22Rv1 (cell line): ENCODE results near the gene TK1.

Experiments
- ZFX ChIP-seq: fragments of 450-650 bp; IDR thresholded peaks from 2 replicates; pipeline ENCODE4 v1.6.1; 2017; ENCODE audit warnings: antibody characterized with exemption, borderline replicate concordance
- TF ChIP-seq, protein P1 (sequence below): fragments of 450-650 bp; IDR thresholded peaks from 2 replicates; pipeline ENCODE4 v1.5.1; 2017; ENCODE audit warnings: mild to moderate bottlenecking

DNA sequence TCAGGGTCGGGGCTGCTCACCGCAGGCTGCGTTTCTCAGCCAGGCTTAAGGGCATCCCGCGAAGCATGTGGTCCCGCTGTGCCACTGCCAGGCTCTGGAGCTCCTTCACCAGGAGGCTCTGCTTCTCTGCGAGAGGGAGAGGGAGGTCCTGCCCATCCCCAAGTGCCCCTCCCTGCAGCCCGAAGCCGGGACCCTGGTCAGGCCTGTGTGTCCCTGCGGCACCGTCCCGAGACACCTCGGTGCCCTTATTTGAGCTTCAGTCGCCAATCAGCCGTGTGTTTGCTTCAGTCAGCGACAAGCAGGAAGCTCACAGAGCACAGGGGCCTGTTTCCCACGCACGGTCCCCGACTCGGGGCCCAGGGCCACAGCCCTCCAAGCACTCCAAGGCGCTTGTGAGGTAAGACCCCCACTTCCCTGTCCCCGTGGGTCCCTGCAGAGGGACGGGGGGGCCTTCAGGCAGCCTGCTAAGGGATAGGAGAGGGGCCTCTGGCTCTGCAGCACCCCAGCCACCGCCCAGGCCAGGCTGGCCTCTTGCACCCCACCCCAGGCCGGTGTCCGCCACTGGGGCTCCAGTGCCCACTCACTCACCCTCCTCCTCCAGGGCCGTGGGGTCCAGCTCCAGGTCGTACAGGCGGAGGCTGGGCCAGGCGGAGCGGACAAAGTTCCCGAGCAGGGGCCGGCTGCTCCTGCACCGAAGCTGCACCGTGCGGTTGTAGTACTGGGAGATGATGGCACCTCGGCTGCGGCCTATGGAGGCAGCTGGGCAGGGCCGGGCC lies 61.5 kb downstream of the TK1 start:
- TF ChIP-seq, protein P1, sequence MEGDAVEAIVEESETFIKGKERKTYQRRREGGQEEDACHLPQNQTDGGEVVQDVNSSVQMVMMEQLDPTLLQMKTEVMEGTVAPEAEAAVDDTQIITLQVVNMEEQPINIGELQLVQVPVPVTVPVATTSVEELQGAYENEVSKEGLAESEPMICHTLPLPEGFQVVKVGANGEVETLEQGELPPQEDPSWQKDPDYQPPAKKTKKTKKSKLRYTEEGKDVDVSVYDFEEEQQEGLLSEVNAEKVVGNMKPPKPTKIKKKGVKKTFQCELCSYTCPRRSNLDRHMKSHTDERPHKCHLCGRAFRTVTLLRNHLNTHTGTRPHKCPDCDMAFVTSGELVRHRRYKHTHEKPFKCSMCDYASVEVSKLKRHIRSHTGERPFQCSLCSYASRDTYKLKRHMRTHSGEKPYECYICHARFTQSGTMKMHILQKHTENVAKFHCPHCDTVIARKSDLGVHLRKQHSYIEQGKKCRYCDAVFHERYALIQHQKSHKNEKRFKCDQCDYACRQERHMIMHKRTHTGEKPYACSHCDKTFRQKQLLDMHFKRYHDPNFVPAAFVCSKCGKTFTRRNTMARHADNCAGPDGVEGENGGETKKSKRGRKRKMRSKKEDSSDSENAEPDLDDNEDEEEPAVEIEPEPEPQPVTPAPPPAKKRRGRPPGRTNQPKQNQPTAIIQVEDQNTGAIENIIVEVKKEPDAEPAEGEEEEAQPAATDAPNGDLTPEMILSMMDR = no peak
- no peak for TF ChIP-seq ZFX
